WTC11 (cell line): ENCODE data around the gene LRFN2. TPM values are rescaled to one million over a fixed set of nuclear protein-coding genes. Genes with fewer than 3 reads are reported as not detected.

ENCODE experiments used
- ATAC-seq: fragments of 200-7000 bp; cut with Tn5 transposase; 2 replicates; pipeline ENCODE4 v1.10.0; 2021; ENCODE audit warnings: mild to moderate bottlenecking, moderate library complexity
- CTCF ChIA-PET: fragments of 300-600 bp; sonication (Branson Sonifier 250); formaldehyde crosslinking; loops from one replicate; lab custom pipeline; 2021; ENCODE audit warnings: antibody characterized with exemption; lab: Charles Lee
- POLR2A ChIA-PET: fragments of 350-600 bp; sonication (Branson Sonifier 250); formaldehyde crosslinking; loops from one replicate; lab custom pipeline; 2021; ENCODE audit warnings: antibody characterized with exemption; lab: Charles Lee
- DNase-seq: peaks from one replicate; pipeline ENCODE4 v3.0.0; 2021; ENCODE audit warnings: low spot score
- H3K27ac Mint-ChIP-seq: 2 replicates; pipeline ENCODE4 v1.8.0; 2021; ENCODE audit warnings: mixed read lengths
- H3K27me3 Mint-ChIP-seq: 2 replicates; pipeline ENCODE4 v1.8.0; 2021; ENCODE audit warnings: low read depth, mild to moderate bottlenecking, moderate library complexity, mixed read lengths
- H3K36me3 Mint-ChIP-seq: 2 replicates; pipeline ENCODE4 v1.8.0; 2021; ENCODE audit warnings: mixed read lengths
- H3K4me1 Mint-ChIP-seq: 2 replicates; pipeline ENCODE4 v1.8.0; 2022; ENCODE audit warnings: mixed read lengths
- H3K4me3 Mint-ChIP-seq: 2 replicates; pipeline ENCODE4 v1.8.0; 2021; ENCODE audit warnings: mild to moderate bottlenecking, moderate library complexity, mixed read lengths
- H3K9me3 Mint-ChIP-seq: 2 replicates; pipeline ENCODE4 v1.8.0; 2021; ENCODE audit warnings: mixed read lengths
- GRHL2 ChIP-seq: fragments of 250-450 bp; sonication (Bioruptor Pico); IDR thresholded peaks from 2 replicates; pipeline ENCODE4 v1.8.0; 2022; ENCODE audit warnings: mild to moderate bottlenecking, moderate library complexity; ENCODE audit not compliant: insufficient replicate concordance, severe bottlenecking
- NR2C2 ChIP-seq: sonication (generic); formaldehyde crosslinking; IDR thresholded peaks from 2 replicates; pipeline ENCODE4 v1.8.0; 2022; ENCODE audit warnings: mild to moderate bottlenecking, missing genetic modification reagents
- PRRX2 ChIP-seq: fragments of 250-450 bp; sonication (Bioruptor Pico); IDR thresholded peaks from 2 replicates; pipeline ENCODE4 v1.8.0; 2021; ENCODE audit warnings: mild to moderate bottlenecking
- RORB ChIP-seq: fragments of 250-450 bp; sonication (Bioruptor Pico); IDR thresholded peaks from 2 replicates; pipeline ENCODE4 v1.9.0; 2021; ENCODE audit warnings: mild to moderate bottlenecking
- TEAD1 ChIP-seq: sonication (generic); formaldehyde crosslinking; IDR thresholded peaks from 2 replicates; pipeline ENCODE4 v1.8.0; 2022; ENCODE audit warnings: mild to moderate bottlenecking, missing genetic modification reagents
- ZNF219 ChIP-seq: sonication (generic); formaldehyde crosslinking; IDR thresholded peaks from 2 replicates; pipeline ENCODE4 v1.8.0; 2023; ENCODE audit warnings: missing genetic modification reagents, mild to moderate bottlenecking, borderline replicate concordance
- ZNF232 ChIP-seq: sonication (generic); formaldehyde crosslinking; IDR thresholded peaks from 2 replicates; pipeline ENCODE4 v1.8.0; 2022; ENCODE audit warnings: mild to moderate bottlenecking, missing genetic modification reagents
- ZNF396 ChIP-seq: fragments of 250-450 bp; sonication (Bioruptor Pico); IDR thresholded peaks from 2 replicates; pipeline ENCODE4 v1.8.0; 2021; ENCODE audit warnings: mild to moderate bottlenecking, moderate library complexity, borderline replicate concordance
- ZNF416 ChIP-seq: fragments of 250-450 bp; sonication (Bioruptor Pico); IDR thresholded peaks from 2 replicates; pipeline ENCODE4 v1.9.0; 2021; ENCODE audit warnings: mild to moderate bottlenecking, inconsistent platforms
- total RNA-seq: library from RNA; stranded (reverse); gene quantifications from 3 replicates; pipeline ENCODE4 v1.2.3, GENCODE V29; 2021
- TF ChIP-seq, protein P1 (sequence below): sonication (generic); formaldehyde crosslinking; IDR thresholded peaks from 2 replicates; pipeline ENCODE4 v1.8.0; 2022; ENCODE audit warnings: missing genetic modification reagents
- TF ChIP-seq, protein P2 (sequence below): fragments of 250-450 bp; sonication (Bioruptor Pico); IDR thresholded peaks from 2 replicates; pipeline ENCODE4 v1.8.0; 2021; ENCODE audit warnings: mild to moderate bottlenecking
- TF ChIP-seq, protein P3 (sequence below): sonication (generic); formaldehyde crosslinking; IDR thresholded peaks from 2 replicates; pipeline ENCODE4 v1.8.1; 2022; ENCODE audit warnings: low read depth, missing genetic modification reagents, borderline replicate concordance
- TF ChIP-seq, protein P4 (sequence below): sonication (generic); formaldehyde crosslinking; IDR thresholded peaks from 2 replicates; pipeline ENCODE4 v1.8.0; 2022; ENCODE audit warnings: mild to moderate bottlenecking, missing genetic modification reagents
- TF ChIP-seq, protein P5 (sequence below): fragments of 250-450 bp; sonication (Bioruptor Pico); IDR thresholded peaks from 2 replicates; pipeline ENCODE4 v1.9.0; 2021; ENCODE audit warnings: mild to moderate bottlenecking
- TF ChIP-seq, protein P6 (sequence below): sonication (generic); formaldehyde crosslinking; IDR thresholded peaks from 2 replicates; pipeline ENCODE4 v1.8.1; 2022; ENCODE audit warnings: mild to moderate bottlenecking, moderate library complexity, missing genetic modification reagents
- TF ChIP-seq, protein P7 (sequence below): sonication (generic); formaldehyde crosslinking; IDR thresholded peaks from 2 replicates; pipeline ENCODE4 v1.8.0; 2022; ENCODE audit warnings: mild to moderate bottlenecking, missing genetic modification reagents

Gene LRFN2
- total RNA-seq, 1 experiment from 2014 or later = 1.6 TPM

DNA sequence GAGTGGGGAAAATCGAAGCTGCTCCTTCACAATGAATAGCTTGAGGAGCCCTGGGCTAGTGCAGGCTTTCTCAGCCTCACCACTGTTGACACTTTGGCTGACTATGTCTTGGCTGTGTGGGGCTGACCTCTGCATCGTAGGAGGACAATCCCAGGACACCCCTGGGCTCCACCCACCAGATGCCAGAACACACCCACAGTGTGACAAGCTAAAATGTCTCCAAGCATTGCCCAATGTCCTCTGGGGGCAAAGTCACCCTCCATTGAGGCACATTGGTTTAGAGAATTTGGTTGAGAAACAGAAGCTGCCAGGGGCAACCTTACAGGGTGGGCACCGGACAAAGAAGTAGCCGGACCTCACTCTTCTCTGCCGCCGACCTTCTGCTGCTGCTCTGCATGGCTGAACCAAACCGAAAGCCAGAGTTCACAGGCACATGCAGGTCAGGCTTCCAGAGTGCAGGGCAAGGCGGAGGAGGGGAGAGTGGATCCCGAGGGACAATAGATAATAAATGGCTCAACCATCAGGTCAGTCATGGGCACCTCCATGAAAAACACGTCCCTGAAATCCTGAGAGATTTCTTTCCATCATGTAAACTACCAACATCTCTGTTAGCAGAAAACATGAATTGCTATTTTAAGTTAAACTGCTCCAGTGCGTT, 189.0 kb downstream of the LRFN2 start:
- H3K4me1 Mint-ChIP-seq = peaks cover 4% of the 10 kb centered on the region
- H3K9me3 Mint-ChIP-seq = no peaks in the 10 kb centered on the region
- ATAC-seq (no peak), DNase-seq (no peak)
- no peak overlapping the region for H3K4me3 Mint-ChIP-seq
- H3K27me3 Mint-ChIP-seq = no peaks in the 10 kb centered on the region
- POLR2A ChIA-PET = no interaction called here
- no peak overlapping the region for H3K27ac Mint-ChIP-seq
- H3K36me3 Mint-ChIP-seq = no peaks in the 10 kb centered on the region
- TF ChIP-seq, protein P1, sequence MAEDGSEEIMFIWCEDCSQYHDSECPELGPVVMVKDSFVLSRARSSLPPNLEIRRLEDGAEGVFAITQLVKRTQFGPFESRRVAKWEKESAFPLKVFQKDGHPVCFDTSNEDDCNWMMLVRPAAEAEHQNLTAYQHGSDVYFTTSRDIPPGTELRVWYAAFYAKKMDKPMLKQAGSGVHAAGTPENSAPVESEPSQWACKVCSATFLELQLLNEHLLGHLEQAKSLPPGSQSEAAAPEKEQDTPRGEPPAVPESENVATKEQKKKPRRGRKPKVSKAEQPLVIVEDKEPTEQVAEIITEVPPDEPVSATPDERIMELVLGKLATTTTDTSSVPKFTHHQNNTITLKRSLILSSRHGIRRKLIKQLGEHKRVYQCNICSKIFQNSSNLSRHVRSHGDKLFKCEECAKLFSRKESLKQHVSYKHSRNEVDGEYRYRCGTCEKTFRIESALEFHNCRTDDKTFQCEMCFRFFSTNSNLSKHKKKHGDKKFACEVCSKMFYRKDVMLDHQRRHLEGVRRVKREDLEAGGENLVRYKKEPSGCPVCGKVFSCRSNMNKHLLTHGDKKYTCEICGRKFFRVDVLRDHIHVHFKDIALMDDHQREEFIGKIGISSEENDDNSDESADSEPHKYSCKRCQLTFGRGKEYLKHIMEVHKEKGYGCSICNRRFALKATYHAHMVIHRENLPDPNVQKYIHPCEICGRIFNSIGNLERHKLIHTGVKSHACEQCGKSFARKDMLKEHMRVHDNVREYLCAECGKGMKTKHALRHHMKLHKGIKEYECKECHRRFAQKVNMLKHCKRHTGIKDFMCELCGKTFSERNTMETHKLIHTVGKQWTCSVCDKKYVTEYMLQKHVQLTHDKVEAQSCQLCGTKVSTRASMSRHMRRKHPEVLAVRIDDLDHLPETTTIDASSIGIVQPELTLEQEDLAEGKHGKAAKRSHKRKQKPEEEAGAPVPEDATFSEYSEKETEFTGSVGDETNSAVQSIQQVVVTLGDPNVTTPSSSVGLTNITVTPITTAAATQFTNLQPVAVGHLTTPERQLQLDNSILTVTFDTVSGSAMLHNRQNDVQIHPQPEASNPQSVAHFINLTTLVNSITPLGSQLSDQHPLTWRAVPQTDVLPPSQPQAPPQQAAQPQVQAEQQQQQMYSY (CRISPR knock-in tag) = no peak
- TF ChIP-seq, protein P2, sequence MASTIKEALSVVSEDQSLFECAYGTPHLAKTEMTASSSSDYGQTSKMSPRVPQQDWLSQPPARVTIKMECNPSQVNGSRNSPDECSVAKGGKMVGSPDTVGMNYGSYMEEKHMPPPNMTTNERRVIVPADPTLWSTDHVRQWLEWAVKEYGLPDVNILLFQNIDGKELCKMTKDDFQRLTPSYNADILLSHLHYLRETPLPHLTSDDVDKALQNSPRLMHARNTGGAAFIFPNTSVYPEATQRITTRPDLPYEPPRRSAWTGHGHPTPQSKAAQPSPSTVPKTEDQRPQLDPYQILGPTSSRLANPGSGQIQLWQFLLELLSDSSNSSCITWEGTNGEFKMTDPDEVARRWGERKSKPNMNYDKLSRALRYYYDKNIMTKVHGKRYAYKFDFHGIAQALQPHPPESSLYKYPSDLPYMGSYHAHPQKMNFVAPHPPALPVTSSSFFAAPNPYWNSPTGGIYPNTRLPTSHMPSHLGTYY (CRISPR knock-in tag) = no peak
- TF ChIP-seq, protein P3, sequence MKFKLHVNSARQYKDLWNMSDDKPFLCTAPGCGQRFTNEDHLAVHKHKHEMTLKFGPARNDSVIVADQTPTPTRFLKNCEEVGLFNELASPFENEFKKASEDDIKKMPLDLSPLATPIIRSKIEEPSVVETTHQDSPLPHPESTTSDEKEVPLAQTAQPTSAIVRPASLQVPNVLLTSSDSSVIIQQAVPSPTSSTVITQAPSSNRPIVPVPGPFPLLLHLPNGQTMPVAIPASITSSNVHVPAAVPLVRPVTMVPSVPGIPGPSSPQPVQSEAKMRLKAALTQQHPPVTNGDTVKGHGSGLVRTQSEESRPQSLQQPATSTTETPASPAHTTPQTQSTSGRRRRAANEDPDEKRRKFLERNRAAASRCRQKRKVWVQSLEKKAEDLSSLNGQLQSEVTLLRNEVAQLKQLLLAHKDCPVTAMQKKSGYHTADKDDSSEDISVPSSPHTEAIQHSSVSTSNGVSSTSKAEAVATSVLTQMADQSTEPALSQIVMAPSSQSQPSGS (CRISPR knock-in tag) = no peak
- TF ChIP-seq ZNF232 (CRISPR knock-in tag) (no peak), GRHL2 (CRISPR knock-in tag) (no peak), ZNF396 (CRISPR knock-in tag) (no peak), PRRX2 (no peak), NR2C2 (CRISPR knock-in tag) (no peak), RORB (CRISPR knock-in tag) (no peak), ZNF416 (CRISPR knock-in tag) (no peak), ZNF219 (no peak), TEAD1 (CRISPR knock-in tag) (no peak)
- TF ChIP-seq, protein P4, sequence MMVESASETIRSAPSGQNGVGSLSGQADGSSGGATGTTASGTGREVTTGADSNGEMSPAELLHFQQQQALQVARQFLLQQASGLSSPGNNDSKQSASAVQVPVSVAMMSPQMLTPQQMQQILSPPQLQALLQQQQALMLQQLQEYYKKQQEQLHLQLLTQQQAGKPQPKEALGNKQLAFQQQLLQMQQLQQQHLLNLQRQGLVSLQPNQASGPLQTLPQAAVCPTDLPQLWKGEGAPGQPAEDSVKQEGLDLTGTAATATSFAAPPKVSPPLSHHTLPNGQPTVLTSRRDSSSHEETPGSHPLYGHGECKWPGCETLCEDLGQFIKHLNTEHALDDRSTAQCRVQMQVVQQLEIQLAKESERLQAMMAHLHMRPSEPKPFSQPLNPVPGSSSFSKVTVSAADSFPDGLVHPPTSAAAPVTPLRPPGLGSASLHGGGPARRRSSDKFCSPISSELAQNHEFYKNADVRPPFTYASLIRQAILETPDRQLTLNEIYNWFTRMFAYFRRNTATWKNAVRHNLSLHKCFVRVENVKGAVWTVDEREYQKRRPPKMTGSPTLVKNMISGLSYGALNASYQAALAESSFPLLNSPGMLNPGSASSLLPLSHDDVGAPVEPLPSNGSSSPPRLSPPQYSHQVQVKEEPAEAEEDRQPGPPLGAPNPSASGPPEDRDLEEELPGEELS (CRISPR knock-in tag) = no peak
- TF ChIP-seq, protein P5, sequence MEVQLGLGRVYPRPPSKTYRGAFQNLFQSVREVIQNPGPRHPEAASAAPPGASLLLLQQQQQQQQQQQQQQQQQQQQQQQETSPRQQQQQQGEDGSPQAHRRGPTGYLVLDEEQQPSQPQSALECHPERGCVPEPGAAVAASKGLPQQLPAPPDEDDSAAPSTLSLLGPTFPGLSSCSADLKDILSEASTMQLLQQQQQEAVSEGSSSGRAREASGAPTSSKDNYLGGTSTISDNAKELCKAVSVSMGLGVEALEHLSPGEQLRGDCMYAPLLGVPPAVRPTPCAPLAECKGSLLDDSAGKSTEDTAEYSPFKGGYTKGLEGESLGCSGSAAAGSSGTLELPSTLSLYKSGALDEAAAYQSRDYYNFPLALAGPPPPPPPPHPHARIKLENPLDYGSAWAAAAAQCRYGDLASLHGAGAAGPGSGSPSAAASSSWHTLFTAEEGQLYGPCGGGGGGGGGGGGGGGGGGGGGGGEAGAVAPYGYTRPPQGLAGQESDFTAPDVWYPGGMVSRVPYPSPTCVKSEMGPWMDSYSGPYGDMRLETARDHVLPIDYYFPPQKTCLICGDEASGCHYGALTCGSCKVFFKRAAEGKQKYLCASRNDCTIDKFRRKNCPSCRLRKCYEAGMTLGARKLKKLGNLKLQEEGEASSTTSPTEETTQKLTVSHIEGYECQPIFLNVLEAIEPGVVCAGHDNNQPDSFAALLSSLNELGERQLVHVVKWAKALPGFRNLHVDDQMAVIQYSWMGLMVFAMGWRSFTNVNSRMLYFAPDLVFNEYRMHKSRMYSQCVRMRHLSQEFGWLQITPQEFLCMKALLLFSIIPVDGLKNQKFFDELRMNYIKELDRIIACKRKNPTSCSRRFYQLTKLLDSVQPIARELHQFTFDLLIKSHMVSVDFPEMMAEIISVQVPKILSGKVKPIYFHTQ (CRISPR knock-in tag) = no peak
- TF ChIP-seq, protein P6, sequence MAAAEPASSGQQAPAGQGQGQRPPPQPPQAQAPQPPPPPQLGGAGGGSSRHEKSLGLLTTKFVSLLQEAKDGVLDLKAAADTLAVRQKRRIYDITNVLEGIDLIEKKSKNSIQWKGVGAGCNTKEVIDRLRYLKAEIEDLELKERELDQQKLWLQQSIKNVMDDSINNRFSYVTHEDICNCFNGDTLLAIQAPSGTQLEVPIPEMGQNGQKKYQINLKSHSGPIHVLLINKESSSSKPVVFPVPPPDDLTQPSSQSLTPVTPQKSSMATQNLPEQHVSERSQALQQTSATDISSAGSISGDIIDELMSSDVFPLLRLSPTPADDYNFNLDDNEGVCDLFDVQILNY (CRISPR knock-in tag) = no peak
- TF ChIP-seq, protein P7, sequence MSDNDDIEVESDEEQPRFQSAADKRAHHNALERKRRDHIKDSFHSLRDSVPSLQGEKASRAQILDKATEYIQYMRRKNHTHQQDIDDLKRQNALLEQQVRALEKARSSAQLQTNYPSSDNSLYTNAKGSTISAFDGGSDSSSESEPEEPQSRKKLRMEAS (CRISPR knock-in tag) = no peak
- CTCF ChIA-PET = interaction anchor here (1.0 kb wide), 1 partner anchor 38 kb away, joined by 3 read pairs; no protein-coding TSS in a partner anchor
